GM12878 (cell line): Measurements from ENCODE around the gene IL34. TPM values are rescaled to one million over a fixed set of nuclear protein-coding genes. Genes with fewer than 3 reads are reported as not detected.

ENCODE experiments used
- ATAC-seq: fragments of 200-7000 bp; cut with Tn5 transposase; 3 replicates; pipeline ENCODE4 v1.9.1; 2020; ENCODE audit warnings: mild to moderate bottlenecking, moderate library complexity
- BruUV-seq: library from RNA; stranded (reverse); fragments of 400-500 nt; replicated peaks from 2 replicates; lab custom pipeline; 2021; lab: Mats Ljungman, UMichigan
- CTCF ChIA-PET: fragments of 300-600 bp; sonication (Branson Sonifier 250); formaldehyde crosslinking; extraction: SDS; loops from one replicate; lab custom pipeline; 2021; ENCODE audit warnings: inconsistent platforms; lab: Yijun Ruan, JAX
- POLR2A ChIA-PET: fragments of 350-600 bp; formaldehyde crosslinking; extraction: SDS; loops from one replicate; lab custom pipeline; 2021; ENCODE audit warnings: inconsistent platforms; lab: Charles Lee
- RAD21 ChIA-PET: fragments of 300-600 bp; sonication (Branson Sonifier 250); formaldehyde crosslinking; loops from one replicate; lab custom pipeline; 2023; ENCODE audit warnings: antibody characterized with exemption; ENCODE audit not compliant: unreplicated experiment; lab: Charles Lee
- SMC1A ChIA-PET: fragments of 300-600 bp; sonication (Branson Sonifier 250); formaldehyde crosslinking; loops from one replicate; lab custom pipeline; 2023; ENCODE audit not compliant: unreplicated experiment, uncharacterized antibody; lab: Charles Lee
- DNase-seq: peaks from one replicate; pipeline ENCODE4 v3.0.0-alpha.2; 2011; ENCODE audit warnings: low read depth, low spot score
- FAIRE-seq: peaks from 3 replicates; lab custom pipeline; 2011; peaks lifted over from hg19 to GRCh38; lab: Jason Lieb, UNC
- H2AFZ ChIP-seq: 2 replicates; pipeline ENCODE4 v1.6.0; 2011; ENCODE audit warnings: low read depth, low read length, control low read depth; ENCODE audit not compliant: control insufficient read depth
- H3K27ac ChIP-seq: 2 replicates; pipeline ENCODE4 v1.5.1; 2011; ENCODE audit warnings: control low read depth; ENCODE audit not compliant: control insufficient read depth, insufficient read depth
- H3K27me3 ChIP-seq, 2 experiments: replicated peaks in 1 of 2; 2 replicates each; pipeline versions ENCODE4 v1.6.0 to v1.6.1; 2011; ENCODE audit warnings: low read length in 1 of 2; ENCODE audit not compliant: control insufficient read depth in 2 of 2, insufficient read depth in 2 of 2
- H3K36me3 ChIP-seq, 2 experiments: 2 replicates each; pipeline ENCODE4 v1.5.1; 2011; ENCODE audit warnings: low read length in 1 of 2; ENCODE audit not compliant: control insufficient read depth in 2 of 2, insufficient read depth in 2 of 2
- H3K4me1 ChIP-seq: 2 replicates; pipeline ENCODE4 v1.6.1; 2011; ENCODE audit warnings: mild to moderate bottlenecking, low read length, moderate library complexity, mixed read lengths; ENCODE audit not compliant: control insufficient read depth, insufficient read depth
- H3K4me2 ChIP-seq: 2 replicates; pipeline ENCODE4 v1.6.0; 2011; ENCODE audit warnings: control low read depth; ENCODE audit not compliant: control insufficient read depth, insufficient read depth
- H3K4me3 ChIP-seq: fragments of 200-600 bp; sonication (generic); 2 replicates; pipeline ENCODE4 v1.5.1; 2016
- H3K79me2 ChIP-seq: 2 replicates; pipeline ENCODE4 v1.6.0; 2011; ENCODE audit warnings: low read length; ENCODE audit not compliant: control insufficient read depth, insufficient read depth
- H3K9ac ChIP-seq: 2 replicates; pipeline ENCODE4 v1.8.0; 2011; ENCODE audit warnings: low read length, control low read depth, mixed read lengths; ENCODE audit not compliant: control insufficient read depth, insufficient read depth
- H3K9me3 ChIP-seq: replicated peaks from 3 replicates; pipeline ENCODE4 v1.5.1; 2011; ENCODE audit warnings: mild to moderate bottlenecking, low read length; ENCODE audit not compliant: control insufficient read depth, insufficient read depth
- H4K20me1 ChIP-seq: 2 replicates; pipeline ENCODE4 v1.6.0; 2011; ENCODE audit not compliant: control insufficient read depth, insufficient read depth
- BHLHE40 ChIP-seq, 2 experiments: fragments of 450-650 bp in 1 of 2; IDR thresholded peaks; 2 replicates each; pipeline ENCODE4 v1.6.1; 2011 to 2017; ENCODE audit warnings: low read depth in 2 of 2, borderline replicate concordance in 1 of 2, improper control_type of control experiment in 1 of 2, low read length in 1 of 2, mild to moderate bottlenecking in 1 of 2
- CBX3 ChIP-seq: fragments of 200-600 bp; sonication (generic); IDR thresholded peaks from 2 replicates; pipeline ENCODE4 v1.6.1; 2016; ENCODE audit warnings: low read depth, borderline replicate concordance
- CBX5 ChIP-seq: sonication (generic); IDR thresholded peaks from 2 replicates; pipeline ENCODE4 v1.6.1; 2016; ENCODE audit warnings: low read depth, moderate library complexity, mild to moderate bottlenecking, inconsistent platforms
- CHD2 ChIP-seq: IDR thresholded peaks from 2 replicates; pipeline ENCODE4 v1.6.1; 2011; ENCODE audit warnings: low read depth, low read length, improper control_type of control experiment, borderline replicate concordance
- CREB1 ChIP-seq: IDR thresholded peaks from 2 replicates; pipeline ENCODE4 v1.6.1; 2012; ENCODE audit warnings: low read depth, mild to moderate bottlenecking, inconsistent platforms
- DPF2 ChIP-seq: fragments of 450-650 bp; IDR thresholded peaks from 2 replicates; pipeline ENCODE4 v1.6.1; 2017; ENCODE audit warnings: mild to moderate bottlenecking
- HDAC2 ChIP-seq: fragments of 200-600 bp; sonication (generic); IDR thresholded peaks from 2 replicates; pipeline ENCODE4 v1.6.1; 2017
- JUNB ChIP-seq: IDR thresholded peaks from 2 replicates; pipeline ENCODE4 v1.6.1; 2016; ENCODE audit warnings: antibody characterized with exemption, mild to moderate bottlenecking
- MTA2 ChIP-seq: fragments of 450-650 bp; IDR thresholded peaks from 2 replicates; pipeline ENCODE4 v1.6.1; 2016; ENCODE audit warnings: low read depth, mild to moderate bottlenecking, moderate library complexity
- MXI1 ChIP-seq: fragments of 150-350 bp; IDR thresholded peaks from 2 replicates; pipeline ENCODE4 v1.6.1; 2011; ENCODE audit warnings: low read depth, mild to moderate bottlenecking, inconsistent platforms, low read length, improper control_type of control experiment
- RELA ChIP-seq: fragments of 450-650 bp; IDR thresholded peaks from 2 replicates; pipeline ENCODE4 v1.8.0; 2014; ENCODE audit warnings: borderline replicate concordance; ENCODE audit not compliant: partially characterized antibody
- RFX5 ChIP-seq: IDR thresholded peaks from 2 replicates; pipeline ENCODE4 v1.6.1; 2011; ENCODE audit warnings: low read depth, low read length, improper control_type of control experiment
- SMAD1 ChIP-seq: fragments of 450-650 bp; IDR thresholded peaks from 2 replicates; pipeline ENCODE4 v1.6.1; 2018; ENCODE audit warnings: mild to moderate bottlenecking, low read depth; ENCODE audit not compliant: partially characterized antibody
- SREBF2 ChIP-seq: IDR thresholded peaks from 2 replicates; pipeline ENCODE4 v1.6.1; 2012; ENCODE audit warnings: mild to moderate bottlenecking, low read length
- TCF12 ChIP-seq: IDR thresholded peaks from 2 replicates; pipeline ENCODE4 v1.6.1; 2011; ENCODE audit warnings: low read depth, mild to moderate bottlenecking, low read length
- TCF7 ChIP-seq: IDR thresholded peaks from 2 replicates; pipeline ENCODE4 v1.6.1; 2014; ENCODE audit warnings: antibody characterized with exemption, borderline replicate concordance
- ZBED1 ChIP-seq: IDR thresholded peaks from 2 replicates; pipeline ENCODE4 v1.6.1; 2016; ENCODE audit warnings: borderline replicate concordance
- ZNF207 ChIP-seq: fragments of 450-650 bp; IDR thresholded peaks from 2 replicates; pipeline ENCODE4 v1.6.1; 2014; ENCODE audit warnings: antibody characterized with exemption, mild to moderate bottlenecking, borderline replicate concordance
- ZZZ3 ChIP-seq: IDR thresholded peaks from 2 replicates; pipeline ENCODE4 v1.6.1; 2011; ENCODE audit warnings: low read depth; ENCODE audit not compliant: control insufficient read depth, insufficient read length
- WGBS: methylation state at CpG from one replicate; pipeline ENCODE4 v1.1.6; 2016; ENCODE audit warnings: low lambda C conversion rate; ENCODE audit not compliant: insufficient replicate concordance, insufficient coverage; ENCODE audit errors: missing lambda C conversion rate; 5-methylcytosine and 5-hydroxymethylcytosine counted together
- in situ Hi-C: fragments of 300-500 bp; cut with MboI; formaldehyde crosslinking; loops from 9 replicates; pipeline ENCODE4 v1.14.3; 2018; ENCODE audit warnings: mixed read lengths
- intact Hi-C: fragments of 100-400 bp; cut with micrococcal nuclease; formaldehyde crosslinking; loops from one replicate; pipeline ENCODE4 v1.14.2; 2022; ENCODE audit not compliant: unreplicated experiment
- polyA plus RNA-seq, 11 experiments: library from polyadenylated mRNA; depleted of rRNA in 4 of 11; unstranded in 6 of 11; stranded (reverse) in 5 of 11; fragments of >200 nt; fragmentation: Nextera tagmentation in 4 of 11; fragmentation: Illumina TruSeq in 1 of 11; extraction: Ambion mirVana in 4 of 11; extraction: Trizol in 1 of 11; gene quantifications; 1 replicate in 1 of 11; 2 replicates in 10 of 11; pipeline versions ENCODE4 v1.2.1 to v1.2.3, GENCODE V29; 2011 to 2016; ENCODE audit warnings: inconsistent platforms in 2 of 11, missing spikeins in 2 of 11, low read depth in 1 of 11
- total RNA-seq, 4 experiments: library from RNA; depleted of rRNA in 3 of 4; stranded (reverse); fragments of >200 nt in 3 of 4; fragmentation: Illumina TruSeq in 1 of 4; extraction: Trizol in 1 of 4; gene quantifications; 2 replicates each; pipeline versions ENCODE4 v1.2.1 to v1.2.3, GENCODE V29; 2013 to 2021
- TF ChIP-seq, protein P1 (sequence below): fragments of 450-650 bp; IDR thresholded peaks from 2 replicates; pipeline ENCODE4 v1.6.1; 2017; ENCODE audit warnings: borderline replicate concordance

IL34 gene
- total and polyA plus RNA-seq, 10 of the 15 experiments (the other 5 are each of a cell fraction or from before 2014, with no cell fraction given): 0.27 to 0.40 TPM; not detected in 8

- TF ChIP-seq MTA2 (no peak), HDAC2 (no peak), SREBF2 (no peak), BHLHE40 (IDR thresholded peaks at IDR 0.05; ENCODE audit: borderline replicate concordance in 1 of 2, low read depth in 2 of 2, low read length in 1 of 2) (0 out of 4 replicates have a peak, but pooled peaks of 1 of the 2 experiments have one; percentile 33), CREB1 (no peak)
Measured at GRCh38 chr16:70653809-70654771, 7.7 kb downstream of the IL34 start (continued).

GRCh38 chr16:70656065-70656711, 9.8 kb downstream of the IL34 start:
- Histone ChIP-seq H3K4me1 (no peaks in the 10 kb centered on the region), H3K27ac (no peak overlapping the region), H3K9ac (no peak overlapping the region), H3K79me2 (no peaks in the 10 kb centered on the region), H3K36me3 (no peaks in the 10 kb centered on the region), H3K4me2 (no peak overlapping the region), H3K9me3 (no peaks in the 10 kb centered on the region), H4K20me1 (no peaks in the 10 kb centered on the region), H3K27me3 (no peaks in the 10 kb centered on the region), H2AFZ (no peak overlapping the region), H3K4me3 (no peak overlapping the region)
- intact Hi-C loops (loop anchor here (10.0 kb wide), 1 partner anchor 491 kb away; no protein-coding TSS in a partner anchor), in situ Hi-C loops (no loop called here)
- ChIA-PET RAD21 (interaction anchor here (1.4 to 1.6 kb wide), 2 partner anchors 75 to 115 kb away, joined by 3 to 4 read pairs; no protein-coding TSS in a partner anchor), SMC1A (interaction anchor here (0.6 to 1.7 kb wide), 2 partner anchors 286 to 355 kb away, joined by 3 read pairs; no protein-coding TSS in a partner anchor), POLR2A (no interaction called here), CTCF (interaction anchor here (2.3 to 2.4 kb wide), 3 partner anchors 115 to 286 kb away, joined by 9 to 18 read pairs (median 12); no protein-coding TSS in a partner anchor)
- FAIRE-seq (no peak), DNase-seq (no peak), ATAC-seq (no peak)
- 45% methylated on average over 8 of the region's 8 CpGs for WGBS
- BruUV-seq: no TSS peak
- TF ChIP-seq ZNF207: no peak
- no peak for TF ChIP-seq JUNB
- TF ChIP-seq TCF12: no peak
- TF ChIP-seq CBX3: no peak
- no peak for TF ChIP-seq TCF7
- TF ChIP-seq CBX5: no peak
- TF ChIP-seq MXI1: no peak
- no peak for TF ChIP-seq ZZZ3
- TF ChIP-seq SMAD1: no peak
- TF ChIP-seq RFX5: no peak
- TF ChIP-seq RELA: no peak
- no peak for TF ChIP-seq CHD2
- no peak for TF ChIP-seq DPF2
- no peak for TF ChIP-seq ZBED1
- TF ChIP-seq, protein P1, sequence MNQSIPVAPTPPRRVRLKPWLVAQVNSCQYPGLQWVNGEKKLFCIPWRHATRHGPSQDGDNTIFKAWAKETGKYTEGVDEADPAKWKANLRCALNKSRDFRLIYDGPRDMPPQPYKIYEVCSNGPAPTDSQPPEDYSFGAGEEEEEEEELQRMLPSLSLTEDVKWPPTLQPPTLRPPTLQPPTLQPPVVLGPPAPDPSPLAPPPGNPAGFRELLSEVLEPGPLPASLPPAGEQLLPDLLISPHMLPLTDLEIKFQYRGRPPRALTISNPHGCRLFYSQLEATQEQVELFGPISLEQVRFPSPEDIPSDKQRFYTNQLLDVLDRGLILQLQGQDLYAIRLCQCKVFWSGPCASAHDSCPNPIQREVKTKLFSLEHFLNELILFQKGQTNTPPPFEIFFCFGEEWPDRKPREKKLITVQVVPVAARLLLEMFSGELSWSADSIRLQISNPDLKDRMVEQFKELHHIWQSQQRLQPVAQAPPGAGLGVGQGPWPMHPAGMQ: no peak
